GM20431 (cell line): ENCODE results near the gene COL4A2.
"Not testable (repeated sequence)": the region's sequence is repeated elsewhere in the genome, so short reads cannot be mapped to it uniquely, and the experiment has no call there.

Source experiments
- in situ Hi-C: fragments of 300-500 bp; cut with MseI, MboI; formaldehyde crosslinking; loops from one replicate; pipeline ENCODE4 v1.15.0; 2020; ENCODE audit warnings: low sequenced_read_pairs; ENCODE audit not compliant: unreplicated experiment

Gene COL4A2

DNA sequence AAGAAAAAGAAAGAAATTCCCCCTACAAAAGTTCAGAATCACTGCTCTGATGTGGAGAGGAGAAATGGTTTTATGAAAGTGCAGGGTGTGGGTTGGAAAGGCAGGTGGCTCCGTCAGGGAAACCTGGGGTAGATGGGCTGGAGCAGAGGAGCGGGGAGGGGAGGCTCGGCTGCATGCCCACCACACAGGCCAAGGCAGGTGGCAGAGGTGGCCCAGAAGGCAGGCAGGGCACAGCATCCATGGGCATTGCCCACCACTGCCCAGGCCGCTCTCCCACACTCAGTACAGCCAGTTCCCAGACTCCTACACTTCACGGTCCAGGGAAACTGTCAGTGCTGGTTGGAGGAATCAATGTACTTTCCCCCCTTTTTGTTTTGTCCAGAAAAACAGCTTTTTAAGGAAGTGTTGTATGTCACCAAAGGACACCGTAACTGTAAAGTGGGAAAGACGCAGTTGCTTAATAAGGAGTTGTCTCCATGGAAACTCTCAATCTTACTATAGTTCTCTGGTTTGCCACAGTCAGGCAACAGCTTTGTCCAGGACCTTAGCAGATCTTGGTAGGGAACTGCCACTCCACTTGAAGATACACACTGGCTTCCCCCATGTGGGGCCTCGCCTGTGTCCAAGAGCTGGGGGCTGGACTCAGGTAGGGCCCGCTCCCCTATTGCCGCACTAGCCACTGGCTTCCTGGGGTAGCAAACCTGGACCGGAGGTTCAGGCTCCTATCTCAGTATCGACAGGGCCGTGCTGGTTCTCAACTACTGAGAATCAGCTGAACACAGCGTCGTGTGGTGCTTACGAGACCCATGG lies 171.5 kb downstream of the COL4A2 start:
- in situ Hi-C loops, result no loop called here

DNA sequence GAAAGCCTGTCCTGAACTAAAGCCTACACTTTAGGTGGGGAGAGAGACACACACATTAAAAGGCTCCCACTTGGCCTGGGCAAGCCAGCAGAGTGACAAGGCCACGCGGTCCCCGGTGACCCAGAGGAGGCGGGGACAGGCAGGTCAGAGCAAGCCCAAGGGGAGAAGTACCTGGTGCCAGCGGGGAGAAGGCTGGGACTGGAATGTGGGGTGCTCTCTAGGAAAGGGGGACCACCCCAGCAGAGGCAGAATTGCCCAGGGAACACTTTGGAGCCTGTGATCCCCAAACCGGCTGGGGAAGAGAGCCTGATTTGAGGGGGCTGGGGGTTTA lies 172.1 kb downstream of the COL4A2 start:
- in situ Hi-C loops, result no loop called here

DNA sequence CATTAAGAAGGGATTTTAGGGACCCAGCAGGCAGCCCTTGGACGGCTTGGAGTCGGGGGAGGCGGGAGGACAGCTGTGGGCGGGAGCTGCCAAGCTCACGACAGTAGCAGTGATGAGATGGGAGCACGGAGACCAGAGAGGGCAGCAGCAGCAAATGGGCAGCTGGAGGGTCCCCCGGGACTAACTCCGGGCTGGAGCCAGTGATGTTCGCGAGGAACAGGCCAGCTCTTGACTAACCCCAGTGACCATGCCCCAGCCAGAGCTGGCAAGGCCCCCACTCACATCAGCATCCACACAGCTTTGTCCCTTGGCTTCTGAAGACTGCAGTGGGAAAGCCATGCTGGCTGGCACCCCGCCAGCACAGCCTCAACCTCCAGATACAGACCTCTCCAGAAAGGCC lies 172.6 kb downstream of the COL4A2 start:
- in situ Hi-C loops, result no loop called here

DNA sequence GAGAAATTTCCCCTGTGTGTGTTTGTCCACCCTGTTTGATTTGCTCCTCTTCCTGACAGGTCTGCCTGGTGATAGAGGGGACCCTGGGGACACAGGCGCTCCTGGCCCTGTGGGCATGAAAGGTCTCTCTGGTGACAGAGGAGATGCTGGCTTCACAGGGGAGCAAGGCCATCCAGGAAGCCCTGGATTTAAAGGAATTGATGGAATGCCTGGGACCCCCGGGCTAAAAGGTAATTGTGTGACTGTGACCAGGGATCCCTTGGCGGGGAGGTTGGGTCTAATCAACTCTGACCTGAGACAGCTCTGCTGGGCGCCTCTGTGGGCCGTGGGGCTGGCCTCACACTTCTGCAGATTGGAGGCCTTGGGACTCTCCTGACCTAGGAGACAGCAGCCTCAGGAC lies 173.1 kb downstream of the COL4A2 start:
- in situ Hi-C loops, result no loop called here

DNA sequence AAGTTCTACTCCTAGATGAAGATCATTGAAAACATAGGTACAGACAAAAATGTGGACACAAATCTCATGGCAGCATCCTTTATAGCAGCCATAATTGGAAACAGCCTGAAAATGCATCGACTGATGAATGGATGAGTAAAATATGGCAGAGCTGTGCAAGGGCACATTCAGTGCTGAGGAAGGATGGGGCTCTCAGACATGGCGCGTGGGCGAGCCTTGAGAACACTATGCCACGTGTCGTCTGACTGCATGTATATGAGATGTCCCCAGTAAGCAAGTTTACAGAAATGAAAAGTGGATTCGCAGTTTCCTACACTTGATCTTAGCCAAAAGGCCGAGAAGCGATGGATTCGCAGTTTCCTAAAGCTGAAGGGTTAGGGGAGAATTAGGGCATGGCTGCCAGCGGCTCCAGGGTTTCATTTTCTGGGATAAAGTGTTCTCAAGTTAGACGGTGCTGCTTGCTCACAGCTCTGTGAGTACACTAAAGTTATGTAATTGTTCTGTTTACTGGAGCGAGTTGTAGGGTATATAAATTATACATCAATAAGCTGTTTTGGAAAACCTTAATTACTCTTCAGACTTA lies 176.4 kb downstream of the COL4A2 start:
- in situ Hi-C loops, result no loop called here

DNA sequence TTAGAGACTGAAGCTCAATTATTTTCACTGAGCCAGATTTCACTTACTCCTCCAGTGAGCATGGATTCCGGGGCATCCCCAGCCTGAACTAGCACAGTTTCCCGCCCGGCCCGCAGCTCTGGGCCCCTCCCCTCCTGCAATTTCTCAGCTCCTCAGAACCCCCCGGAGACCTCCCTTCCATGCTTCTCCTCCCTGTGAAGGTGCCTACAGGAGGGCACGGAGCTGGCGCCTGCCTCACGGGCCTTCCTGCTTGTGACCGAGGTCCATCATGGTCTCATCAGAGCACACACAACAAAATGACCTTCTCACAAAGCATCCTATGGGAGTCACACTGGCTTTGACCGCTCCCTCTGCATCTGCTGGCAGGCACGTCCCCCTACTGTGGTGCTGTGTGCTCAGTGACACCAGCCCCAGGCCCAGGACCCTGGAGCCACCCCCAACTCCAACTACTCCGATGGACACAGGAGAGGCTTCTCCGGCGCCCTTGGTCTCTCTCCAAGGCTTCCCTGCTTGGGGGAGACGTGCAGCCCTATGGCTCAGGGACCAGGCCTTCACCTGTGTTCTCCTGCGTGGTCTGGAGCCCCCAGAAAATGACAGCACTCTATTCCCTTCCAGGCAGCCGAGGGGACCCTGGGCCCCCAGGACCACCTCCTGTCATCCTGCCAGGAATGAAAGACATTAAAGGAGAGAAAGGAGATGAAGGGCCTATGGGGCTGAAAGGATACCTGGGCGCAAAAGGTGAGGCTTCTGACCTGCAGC lies 177.4 kb downstream of the COL4A2 start:
- in situ Hi-C loops, result no loop called here

DNA sequence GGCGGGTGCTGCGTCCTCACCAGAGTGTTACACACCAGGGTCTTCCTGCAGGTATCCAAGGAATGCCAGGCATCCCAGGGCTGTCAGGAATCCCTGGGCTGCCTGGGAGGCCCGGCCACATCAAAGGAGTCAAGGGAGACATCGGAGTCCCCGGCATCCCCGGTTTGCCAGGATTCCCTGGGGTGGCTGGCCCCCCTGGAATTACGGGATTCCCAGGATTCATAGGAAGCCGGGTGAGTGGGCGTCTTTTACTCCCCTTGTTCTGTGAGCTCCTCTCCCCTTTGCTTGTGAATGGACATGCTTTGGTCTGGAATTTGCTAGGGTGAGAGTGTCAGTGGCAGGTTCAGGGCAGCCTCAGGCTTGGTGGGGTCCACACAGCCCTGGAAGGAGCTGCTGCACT lies 178.5 kb downstream of the COL4A2 start:
- in situ Hi-C loops, result no loop called here

DNA sequence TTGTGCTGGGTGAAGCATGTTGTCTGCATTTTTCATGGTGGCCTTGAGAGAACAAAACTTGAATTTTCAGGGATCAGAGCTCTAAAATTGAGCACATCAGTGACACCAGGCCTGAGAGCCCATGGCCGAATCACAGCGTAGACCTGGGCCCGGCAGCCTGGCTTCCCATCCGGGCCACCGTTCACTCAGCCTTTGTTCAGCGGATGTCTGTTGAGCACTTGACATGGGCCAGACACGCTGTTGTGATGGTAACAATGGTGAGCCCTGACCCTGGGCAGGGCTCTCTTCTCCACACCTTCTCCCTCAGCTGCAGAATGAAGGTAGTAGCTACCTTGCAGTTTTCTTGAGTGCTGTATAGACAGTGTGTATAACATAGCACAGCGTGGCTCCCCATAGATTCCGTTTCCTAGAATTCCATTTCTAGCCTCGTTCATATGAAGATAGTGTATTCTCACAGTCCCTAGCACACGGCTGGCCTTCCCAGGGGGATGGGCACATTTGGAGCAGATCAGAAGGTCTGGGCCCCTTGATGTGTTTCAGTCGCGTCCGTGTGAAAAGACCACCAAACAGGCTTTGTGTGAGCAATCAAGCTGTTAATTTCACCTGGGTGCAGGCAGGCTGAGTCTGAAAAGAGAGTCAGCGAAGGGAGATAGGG lies 179.1 kb downstream of the COL4A2 start:
- in situ Hi-C loops, result no loop called here

DNA sequence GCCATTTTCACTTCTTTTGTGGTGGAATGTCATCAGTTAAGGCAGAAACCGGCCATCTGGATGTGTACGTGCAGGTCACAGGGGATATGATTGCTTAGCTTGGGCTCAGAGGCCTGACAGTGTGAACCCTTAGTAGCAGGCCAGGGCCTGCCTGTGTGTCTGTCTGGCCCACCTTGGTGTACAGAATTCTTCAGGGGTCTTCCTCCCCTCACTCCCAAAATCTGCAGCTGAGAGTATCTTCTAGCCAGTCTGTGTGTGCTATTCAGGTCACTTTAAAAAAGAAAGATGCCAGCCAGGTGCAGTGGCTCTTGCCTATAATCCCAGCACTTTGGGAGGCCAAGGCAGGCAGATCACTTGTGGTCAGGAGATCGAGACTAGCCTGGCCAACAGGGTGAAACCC lies 179.8 kb downstream of the COL4A2 start:
- in situ Hi-C loops, result not testable (repeated sequence)

DNA sequence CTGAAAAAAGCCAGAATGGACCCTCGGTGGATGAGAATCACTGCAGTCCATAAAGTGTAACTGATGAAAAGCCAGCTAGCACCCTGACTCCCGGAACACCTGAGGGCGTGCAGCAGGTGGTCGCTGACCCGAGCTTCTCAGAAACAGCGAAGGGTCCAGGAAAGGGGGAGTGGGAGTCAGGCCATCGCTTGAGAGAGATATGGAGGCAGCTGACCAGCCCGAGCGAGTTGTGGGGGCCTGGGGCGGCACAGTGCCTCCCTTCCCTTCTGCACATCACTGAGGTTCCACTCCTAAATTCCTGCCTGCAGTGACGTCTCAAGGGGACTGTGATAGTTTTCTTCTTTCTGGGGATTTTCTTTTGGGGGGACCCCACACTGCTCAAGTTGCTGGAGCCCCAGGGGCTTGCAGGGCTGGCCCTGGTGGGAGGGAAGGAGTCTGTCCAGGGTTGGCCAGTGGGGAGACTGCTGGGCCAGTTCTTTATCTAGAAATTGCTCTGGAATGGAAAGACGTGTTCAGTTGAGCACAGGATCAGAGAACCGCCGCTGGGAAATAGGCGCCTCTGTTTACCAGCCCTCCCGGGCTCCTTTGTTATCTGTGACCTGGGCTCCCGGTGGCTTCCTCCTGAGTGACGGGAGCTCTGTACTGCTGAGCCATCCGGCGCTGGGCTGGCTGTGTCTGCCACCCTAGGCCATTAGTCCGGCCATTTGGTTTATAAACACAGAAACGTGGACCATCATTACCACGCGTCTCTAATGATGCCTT lies 183.1 kb downstream of the COL4A2 start:
- in situ Hi-C loops, result no loop called here

DNA sequence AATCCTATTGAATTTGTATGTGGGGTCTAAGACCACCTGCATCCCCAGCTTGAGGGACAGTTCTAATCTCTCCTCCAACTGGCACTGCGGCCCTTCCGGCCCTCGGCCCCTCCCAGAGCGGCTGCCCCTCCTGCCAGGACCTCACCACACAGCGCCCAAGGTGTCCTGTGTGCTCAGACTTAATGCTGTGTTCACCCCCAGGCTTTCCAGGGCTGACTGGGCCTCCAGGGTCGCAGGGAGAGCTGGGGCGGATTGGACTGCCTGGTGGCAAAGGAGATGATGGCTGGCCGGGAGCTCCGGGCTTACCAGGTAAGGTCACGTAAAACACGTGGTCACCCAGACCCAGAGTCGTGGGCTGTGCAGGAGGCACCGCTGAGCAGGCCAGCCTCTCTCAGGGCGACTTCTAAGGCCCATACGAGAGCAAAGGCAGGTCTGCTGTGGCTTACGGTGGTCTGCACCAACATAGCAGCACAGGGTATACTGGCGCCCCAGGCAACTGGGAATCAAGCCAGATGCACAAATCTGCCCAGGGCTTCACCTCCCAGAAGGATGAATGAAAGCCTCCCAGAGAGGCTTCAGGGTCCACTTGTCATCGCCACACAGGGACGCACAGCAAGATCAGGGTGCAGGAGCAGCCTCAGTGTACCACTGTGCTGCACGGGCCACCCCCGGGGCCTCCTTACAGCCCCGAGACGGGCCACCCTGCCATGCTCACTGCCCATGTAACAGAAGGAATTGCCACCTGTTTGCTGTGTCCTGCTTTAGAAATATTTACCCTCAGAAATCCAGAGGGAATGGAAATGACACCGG lies 185.0 kb downstream of the COL4A2 start:
- in situ Hi-C loops, result no loop called here

DNA sequence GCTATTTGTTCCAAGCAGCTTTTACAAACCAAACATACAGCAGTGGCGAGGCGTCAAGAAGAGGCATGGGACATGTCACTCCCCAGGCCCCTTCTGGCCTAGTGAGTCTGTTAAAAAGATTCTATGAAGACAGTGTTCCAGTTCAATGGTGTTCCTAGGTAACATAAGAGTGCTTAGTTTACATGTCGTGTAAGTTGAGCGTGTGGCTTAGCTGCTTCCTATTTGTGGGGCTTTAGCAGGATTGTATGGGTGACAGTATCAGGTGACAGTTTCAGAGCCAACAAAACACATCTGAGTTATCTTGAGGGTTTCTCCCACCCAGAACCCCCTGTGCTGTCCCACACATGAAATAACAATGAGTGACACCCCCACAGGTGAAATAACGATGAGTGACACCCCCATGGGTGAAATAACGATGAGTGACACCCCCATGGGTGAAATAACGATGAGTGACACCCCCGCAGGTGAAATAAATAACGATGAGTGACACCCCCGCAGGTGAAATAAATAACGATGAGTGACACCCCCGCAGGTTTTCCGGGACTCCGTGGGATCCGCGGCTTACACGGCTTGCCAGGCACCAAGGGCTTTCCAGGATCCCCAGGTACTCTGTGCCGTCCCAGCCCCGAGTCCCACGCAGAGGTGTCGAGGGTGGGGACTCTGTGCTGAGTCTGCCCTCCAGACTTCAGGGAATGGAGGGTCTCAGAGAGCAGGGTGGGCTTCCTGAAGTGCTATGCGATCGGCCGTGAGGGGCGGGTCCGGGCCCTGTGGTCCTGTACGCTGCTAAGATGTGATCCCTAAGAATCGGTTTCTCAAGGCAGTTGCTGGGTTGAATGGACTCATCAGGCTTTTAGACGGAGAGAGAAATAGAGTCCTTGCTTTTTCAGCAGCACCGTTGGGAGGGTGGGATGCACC lies 185.9 kb downstream of the COL4A2 start:
- in situ Hi-C loops, result no loop called here

DNA sequence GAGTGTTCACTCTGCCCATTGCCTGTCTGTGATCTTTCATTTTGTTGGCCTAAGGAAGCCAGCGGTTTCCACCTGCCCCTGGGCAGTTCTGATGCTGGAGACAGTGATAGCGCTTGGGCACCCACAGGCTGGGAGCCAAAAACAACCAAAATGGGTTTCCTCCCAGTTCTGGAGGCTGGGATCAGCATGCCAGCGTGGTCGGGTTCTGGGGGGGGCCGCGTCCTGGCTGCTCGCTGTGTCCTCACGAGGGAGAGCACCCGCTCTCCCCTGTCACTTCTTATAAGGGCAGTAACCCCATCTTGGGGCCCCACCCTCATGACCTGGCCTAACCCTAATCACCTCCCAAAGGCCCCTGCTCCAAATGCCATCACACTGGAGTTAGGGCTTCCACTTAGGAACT lies 186.5 kb downstream of the COL4A2 start:
- in situ Hi-C loops, result no loop called here

DNA sequence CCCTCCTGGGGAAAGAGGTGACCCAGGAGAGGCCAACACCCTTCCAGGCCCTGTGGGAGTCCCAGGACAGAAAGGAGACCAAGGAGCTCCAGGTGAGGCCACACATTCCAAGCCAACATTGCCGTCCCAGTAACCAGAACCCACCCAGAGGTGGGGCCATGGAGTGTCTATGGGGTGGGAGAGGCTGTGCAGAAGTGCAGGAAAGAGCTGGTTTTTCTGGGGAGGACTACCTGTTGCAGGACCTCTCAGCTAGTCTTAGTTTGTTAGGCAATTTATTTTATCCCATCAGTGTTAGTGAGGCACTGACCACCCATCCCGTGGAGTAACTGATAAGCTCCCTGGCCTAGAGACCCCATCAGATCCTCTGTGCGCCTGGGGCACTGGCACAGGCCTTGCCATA lies 188.3 kb downstream of the COL4A2 start:
- in situ Hi-C loops, result no loop called here

DNA sequence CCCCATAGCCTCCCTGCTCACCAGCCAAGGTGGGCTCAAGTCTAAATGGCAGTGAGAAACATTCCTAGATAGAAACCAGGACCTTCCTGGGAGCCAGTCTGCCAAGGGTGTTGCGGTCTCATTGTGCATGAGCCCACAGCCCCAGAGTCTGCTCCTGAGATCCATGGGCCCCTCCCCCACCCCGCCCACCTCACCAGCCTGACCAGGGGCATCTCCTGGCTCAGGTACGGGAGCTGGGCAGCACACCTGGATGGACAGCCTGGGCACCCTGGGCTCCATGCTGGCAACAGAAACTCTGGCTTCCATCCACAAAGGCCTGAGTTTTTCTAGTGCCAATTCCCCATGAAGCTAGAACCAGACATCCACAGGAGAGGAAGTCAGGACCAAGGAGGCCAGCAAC lies 188.8 kb downstream of the COL4A2 start:
- in situ Hi-C loops, result no loop called here

DNA sequence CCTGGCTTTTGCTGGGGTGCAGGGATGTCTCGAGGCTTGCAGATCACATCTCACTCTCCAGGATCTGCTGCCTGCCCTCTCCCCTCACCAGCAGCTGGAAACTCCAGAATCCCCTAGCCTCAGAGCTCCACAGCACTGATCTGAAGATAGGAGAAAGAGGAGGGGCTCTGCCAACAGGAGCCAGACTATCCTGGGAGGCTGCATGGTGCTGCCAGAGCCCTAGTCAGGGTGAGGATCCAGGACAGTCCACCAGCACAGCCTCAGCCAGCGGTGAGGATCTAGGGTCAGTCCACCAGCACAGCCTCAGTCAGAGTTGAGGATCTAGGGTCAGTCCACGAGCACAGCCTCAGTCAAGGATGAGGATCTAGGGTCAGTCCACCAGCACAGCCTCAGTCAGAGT lies 189.2 kb downstream of the COL4A2 start:
- in situ Hi-C loops, result no loop called here

DNA sequence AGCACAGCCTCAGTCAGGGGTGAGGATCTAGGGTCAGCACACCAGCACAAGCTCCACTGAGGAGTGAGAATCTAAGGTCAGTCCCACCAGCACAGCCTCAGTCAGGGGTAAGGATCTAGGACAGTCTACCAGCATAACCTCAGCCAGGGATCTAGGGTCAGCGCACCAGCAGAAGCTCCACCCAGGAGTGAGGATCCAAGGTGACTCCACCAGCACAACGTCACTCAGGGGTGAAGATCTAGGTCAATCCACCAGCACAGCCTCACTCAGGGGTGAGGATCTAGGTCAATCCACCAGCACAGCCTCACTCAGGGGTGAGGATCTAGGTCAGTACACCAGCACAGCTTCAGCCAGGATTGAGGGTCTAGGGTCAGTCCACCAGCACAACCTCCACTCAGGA lies 189.9 kb downstream of the COL4A2 start:
- in situ Hi-C loops, result no loop called here

DNA sequence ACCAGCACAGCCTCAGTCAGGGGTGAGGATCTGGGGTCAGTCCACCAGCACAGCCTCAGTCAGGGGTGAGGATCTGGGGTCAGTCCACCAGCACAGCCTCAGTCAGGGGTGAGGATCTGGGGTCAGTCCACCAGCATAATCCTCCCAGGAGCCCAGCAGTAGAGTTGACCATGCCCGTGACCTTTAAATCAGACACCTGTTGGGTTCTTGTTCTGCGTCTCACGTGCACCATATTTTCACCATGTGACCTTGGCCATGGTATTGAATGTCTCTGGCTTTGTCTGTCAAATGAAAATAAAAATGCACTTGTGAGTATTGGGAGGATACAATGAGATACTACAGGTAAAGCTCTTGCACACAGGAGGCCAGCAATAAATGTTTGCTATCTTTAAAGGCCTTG lies 190.8 kb downstream of the COL4A2 start:
- in situ Hi-C loops, result not testable (repeated sequence)
